SU-DHL-6 (cell line): ENCODE results near the gene MYH4.

Source experiments
- H2AFZ ChIP-seq: fragments of 200-600 bp; sonication (generic); 2 replicates; pipeline ENCODE4 v1.6.1; 2014; ENCODE audit warnings: low read depth, mild to moderate bottlenecking, moderate library complexity, mixed read lengths, antibody characterized with exemption, low read length; ENCODE audit not compliant: severe bottlenecking
- H3F3A ChIP-seq: fragments of 200-600 bp; shearing (Covaris generic); 2 replicates; pipeline ENCODE4 v1.6.0; 2016; ENCODE audit warnings: antibody characterized with exemption, mild to moderate bottlenecking; ENCODE audit not compliant: insufficient read depth
- H3K27ac ChIP-seq: fragments of 200-600 bp; sonication (generic); 2 replicates; pipeline ENCODE4 v1.5.1; 2016; ENCODE audit warnings: low read depth, mild to moderate bottlenecking, low read length, moderate library complexity, mixed read lengths
- H3K27me3 ChIP-seq: fragments of 200-600 bp; sonication (generic), shearing (Covaris generic); 2 replicates; pipeline ENCODE4 v1.6.0; 2014; ENCODE audit warnings: mild to moderate bottlenecking, low read length
- H3K36me3 ChIP-seq: fragments of 200-600 bp; sonication (generic); 2 replicates; pipeline ENCODE4 v1.6.1; 2014; ENCODE audit warnings: mild to moderate bottlenecking, low read length, mixed read lengths
- H3K4me2 ChIP-seq: fragments of 300-600, 200-600 bp; shearing (Covaris generic), sonication (generic); 2 replicates; pipeline ENCODE4 v1.6.0; 2014; ENCODE audit warnings: low read length, low read depth, mild to moderate bottlenecking; ENCODE audit not compliant: poor library complexity, severe bottlenecking
- H3K4me3 ChIP-seq: fragments of 200-600 bp; sonication (generic); 2 replicates; pipeline ENCODE4 v1.5.1; 2014; ENCODE audit warnings: antibody characterized with exemption, low read length, mild to moderate bottlenecking, mixed read lengths; ENCODE audit not compliant: insufficient read depth, poor library complexity, severe bottlenecking
- H3K79me2 ChIP-seq: fragments of 200-600 bp; sonication (generic); 2 replicates; pipeline ENCODE4 v1.6.1; 2014; ENCODE audit warnings: mild to moderate bottlenecking, low read length, moderate library complexity; ENCODE audit not compliant: insufficient read depth
- H3K9ac ChIP-seq: fragments of 200-600 bp; sonication (generic); 2 replicates; pipeline ENCODE4 v1.7.0; 2014; ENCODE audit warnings: mild to moderate bottlenecking, low read length
- H3K9me2 ChIP-seq: fragments of 200-600 bp; sonication (generic); replicated peaks from 2 replicates; pipeline ENCODE4 v1.6.1; 2014; ENCODE audit warnings: low read length; ENCODE audit not compliant: insufficient read depth
- H3K9me3 ChIP-seq: fragments of 200-600 bp; sonication (generic); 2 replicates; pipeline ENCODE4 v1.6.1; 2014; ENCODE audit warnings: low read length, mixed read lengths; ENCODE audit not compliant: insufficient read depth
- H4K20me1 ChIP-seq: fragments of 200-600 bp; sonication (generic); 2 replicates; pipeline ENCODE4 v1.6.1; 2014; ENCODE audit warnings: low read depth, mild to moderate bottlenecking, antibody characterized with exemption, low read length, moderate library complexity, mixed read lengths
- EZH2phosphoT487 ChIP-seq: fragments of 200-600 bp; sonication (generic), shearing (Covaris generic); conservative IDR thresholded peaks from 2 replicates; pipeline ENCODE4 v1.6.1; 2018; ENCODE audit warnings: mild to moderate bottlenecking, antibody characterized with exemption, low read length, moderate library complexity, mixed read lengths
- TF ChIP-seq, protein P1 (sequence below): fragments of 200-600 bp; sonication (generic); IDR thresholded peaks from one replicate; pipeline ENCODE4 v1.5.1; 2017; ENCODE audit warnings: antibody characterized with exemption, mild to moderate bottlenecking, low read length, moderate library complexity; ENCODE audit not compliant: insufficient read depth, poor library complexity, severe bottlenecking

MYH4 gene

DNA sequence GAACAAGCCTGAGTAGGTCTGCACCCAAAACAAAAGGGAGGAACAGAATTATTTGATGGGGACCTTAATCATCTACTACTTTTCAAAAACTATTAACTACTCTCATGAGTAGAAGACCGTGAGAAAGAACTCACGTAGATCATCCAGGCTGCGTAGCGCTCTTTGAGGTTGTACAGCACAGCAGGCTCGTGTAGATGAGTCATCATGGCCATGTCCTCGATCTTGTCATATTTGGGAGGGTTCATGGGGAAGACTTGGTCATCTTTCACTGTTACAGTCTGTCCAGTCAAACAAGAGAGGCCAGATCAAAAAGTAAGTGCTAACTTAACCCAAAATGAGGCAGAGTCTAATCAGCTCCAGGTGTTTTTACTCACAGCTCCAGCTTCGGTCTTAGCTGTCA lies 46.7 kb upstream of the MYH4 start:
- no peaks in the 10 kb centered on the region for H4K20me1 ChIP-seq
- no peaks in the 10 kb centered on the region for H3F3A ChIP-seq
- H3K36me3 ChIP-seq, result no peaks in the 10 kb centered on the region
- no peak overlapping the region for H3K27ac ChIP-seq
- no peaks in the 10 kb centered on the region for H3K9me3 ChIP-seq
- H3K9ac ChIP-seq, result no peak overlapping the region
- TF ChIP-seq, protein P1, sequence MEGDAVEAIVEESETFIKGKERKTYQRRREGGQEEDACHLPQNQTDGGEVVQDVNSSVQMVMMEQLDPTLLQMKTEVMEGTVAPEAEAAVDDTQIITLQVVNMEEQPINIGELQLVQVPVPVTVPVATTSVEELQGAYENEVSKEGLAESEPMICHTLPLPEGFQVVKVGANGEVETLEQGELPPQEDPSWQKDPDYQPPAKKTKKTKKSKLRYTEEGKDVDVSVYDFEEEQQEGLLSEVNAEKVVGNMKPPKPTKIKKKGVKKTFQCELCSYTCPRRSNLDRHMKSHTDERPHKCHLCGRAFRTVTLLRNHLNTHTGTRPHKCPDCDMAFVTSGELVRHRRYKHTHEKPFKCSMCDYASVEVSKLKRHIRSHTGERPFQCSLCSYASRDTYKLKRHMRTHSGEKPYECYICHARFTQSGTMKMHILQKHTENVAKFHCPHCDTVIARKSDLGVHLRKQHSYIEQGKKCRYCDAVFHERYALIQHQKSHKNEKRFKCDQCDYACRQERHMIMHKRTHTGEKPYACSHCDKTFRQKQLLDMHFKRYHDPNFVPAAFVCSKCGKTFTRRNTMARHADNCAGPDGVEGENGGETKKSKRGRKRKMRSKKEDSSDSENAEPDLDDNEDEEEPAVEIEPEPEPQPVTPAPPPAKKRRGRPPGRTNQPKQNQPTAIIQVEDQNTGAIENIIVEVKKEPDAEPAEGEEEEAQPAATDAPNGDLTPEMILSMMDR, result no peak
- TF ChIP-seq EZH2phosphoT487, result no peak
- no peaks in the 10 kb centered on the region for H3K79me2 ChIP-seq
- no peaks in the 10 kb centered on the region for H3K27me3 ChIP-seq
- H2AFZ ChIP-seq, result no peak overlapping the region
- H3K4me3 ChIP-seq, result no peak overlapping the region
- H3K4me2 ChIP-seq, result no peak overlapping the region
- H3K9me2 ChIP-seq, result no peaks in the 10 kb centered on the region

DNA sequence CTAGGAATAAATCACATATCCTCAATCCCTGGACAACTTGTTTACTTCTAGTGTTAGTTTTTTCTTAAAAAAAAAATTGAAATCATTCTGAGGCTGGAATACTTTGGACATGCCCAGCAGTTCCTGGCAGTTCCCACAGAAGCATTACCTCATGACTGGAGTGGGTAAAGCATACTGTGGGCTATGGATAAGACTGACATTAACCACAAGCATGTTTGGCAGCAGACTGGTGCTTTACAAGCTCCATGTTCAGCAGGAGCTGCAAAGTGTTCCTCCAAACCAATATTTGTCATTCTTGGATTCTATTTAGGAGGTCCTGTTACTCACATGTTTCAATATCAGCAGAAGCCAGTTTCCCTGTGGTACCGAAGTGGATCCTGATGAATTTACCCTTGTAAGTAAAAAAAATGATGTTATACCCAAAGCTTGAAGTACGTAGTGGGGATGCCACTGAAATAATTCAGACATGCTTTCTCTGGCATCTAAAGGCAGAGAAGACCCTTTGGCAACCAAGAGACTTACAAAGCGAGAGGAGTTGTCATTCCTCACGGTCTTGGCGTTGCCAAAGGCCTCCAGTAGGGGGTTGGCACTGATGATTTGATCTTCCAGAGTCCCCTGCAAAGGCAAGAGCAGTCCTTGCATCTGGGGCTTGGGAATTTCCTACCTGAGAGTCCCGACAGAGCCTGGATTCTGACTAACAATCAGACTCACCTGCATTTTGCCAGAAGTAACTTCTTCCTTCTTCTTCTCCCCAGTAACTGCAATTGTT lies 44.1 kb upstream of the MYH4 start:
- H4K20me1 ChIP-seq, result no peaks in the 10 kb centered on the region
- H3K4me2 ChIP-seq, result no peak overlapping the region
- H3K36me3 ChIP-seq, result no peaks in the 10 kb centered on the region
- no peaks in the 10 kb centered on the region for H3K9me2 ChIP-seq
- H3K27me3 ChIP-seq, result no peaks in the 10 kb centered on the region
- no peaks in the 10 kb centered on the region for H3F3A ChIP-seq
- H3K9ac ChIP-seq, result no peak overlapping the region
- no peak overlapping the region for H2AFZ ChIP-seq
- no peaks in the 10 kb centered on the region for H3K9me3 ChIP-seq
- no peaks in the 10 kb centered on the region for H3K79me2 ChIP-seq
- no peak overlapping the region for H3K27ac ChIP-seq
- H3K4me3 ChIP-seq, result no peak overlapping the region
- TF ChIP-seq, protein P1, result no peak
- no peak for TF ChIP-seq EZH2phosphoT487

DNA sequence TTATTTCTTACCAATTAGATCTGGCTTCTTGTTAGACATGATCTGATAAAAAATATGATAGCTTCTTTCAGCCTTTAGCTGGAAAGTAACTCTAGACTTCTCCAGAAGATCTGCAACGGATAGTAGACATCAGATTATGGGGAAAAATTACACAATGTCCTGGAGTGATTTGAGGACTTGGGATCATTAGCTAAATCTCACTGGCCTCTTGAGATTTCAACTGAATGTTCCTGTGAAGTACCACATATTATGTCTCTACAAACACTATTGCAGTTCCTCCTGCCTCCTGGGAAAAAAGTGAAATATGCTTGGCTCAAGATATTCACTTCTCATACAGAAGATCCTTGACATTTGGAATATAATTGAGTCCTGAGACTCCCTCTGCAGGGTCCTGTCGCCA lies 43.5 kb upstream of the MYH4 start:
- Histone ChIP-seq H3K4me3 (no peak overlapping the region), H3K9me2 (no peaks in the 10 kb centered on the region), H3F3A (no peaks in the 10 kb centered on the region), H3K4me2 (no peak overlapping the region), H3K9me3 (no peaks in the 10 kb centered on the region), H3K36me3 (no peaks in the 10 kb centered on the region), H2AFZ (no peak overlapping the region), H3K27ac (no peak overlapping the region), H4K20me1 (no peaks in the 10 kb centered on the region), H3K79me2 (no peaks in the 10 kb centered on the region), H3K9ac (no peak overlapping the region), H3K27me3 (no peaks in the 10 kb centered on the region)
- no peak for TF ChIP-seq EZH2phosphoT487
- TF ChIP-seq, protein P1, result no peak
